A204.1 (cell line): ENCODE measurements around the gene XRCC3.
"Not testable (repeated sequence)": the region's sequence is repeated elsewhere in the genome, so short reads cannot be mapped to it uniquely, and the experiment has no call there.

ENCODE experiments used
- FAIRE-seq: peaks from 2 replicates; lab custom pipeline; 2012; peaks lifted over from hg19 to GRCh38; lab: Jason Lieb, UNC

Gene XRCC3

DNA sequence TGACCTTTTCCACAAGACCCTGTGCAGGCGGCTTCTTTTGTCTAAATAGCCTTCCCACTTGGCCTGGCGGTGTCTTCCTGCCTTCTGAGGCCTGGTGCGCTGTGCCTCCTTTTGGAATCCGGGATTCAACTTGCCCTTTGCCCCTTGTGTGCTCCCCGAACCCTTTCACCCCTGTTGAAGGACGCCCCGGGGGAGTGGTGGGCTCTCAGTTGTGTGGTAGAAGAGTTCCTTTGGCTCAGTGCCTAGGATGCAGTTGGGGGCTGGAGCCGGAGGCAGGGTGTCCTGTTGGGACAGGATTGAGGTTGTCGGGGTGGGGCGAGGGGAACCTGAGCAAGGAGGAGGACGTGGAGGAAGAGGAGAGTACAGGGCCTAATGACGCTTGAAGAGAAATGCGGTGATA, 51.7 kb downstream of the XRCC3 start:
- no peak for FAIRE-seq

DNA sequence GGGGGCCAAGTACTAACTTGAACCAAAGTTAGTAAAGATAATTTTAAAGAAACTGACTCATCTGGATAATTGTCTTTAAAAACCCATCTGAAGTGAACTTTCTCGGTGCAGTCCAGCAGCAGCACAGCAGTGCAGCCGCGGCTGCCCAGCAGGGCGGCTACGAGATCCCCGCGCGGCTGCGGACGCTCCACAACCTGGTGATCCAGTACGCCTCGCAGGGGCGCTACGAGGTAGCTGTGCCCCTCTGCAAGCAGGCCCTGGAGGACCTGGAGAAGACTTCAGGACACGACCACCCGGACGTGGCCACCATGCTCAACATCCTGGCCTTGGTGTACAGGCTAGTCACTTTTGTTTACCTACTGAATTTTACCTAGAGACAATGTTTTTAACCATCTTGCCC, 52.7 kb downstream of the XRCC3 start:
- FAIRE-seq = no peak

DNA sequence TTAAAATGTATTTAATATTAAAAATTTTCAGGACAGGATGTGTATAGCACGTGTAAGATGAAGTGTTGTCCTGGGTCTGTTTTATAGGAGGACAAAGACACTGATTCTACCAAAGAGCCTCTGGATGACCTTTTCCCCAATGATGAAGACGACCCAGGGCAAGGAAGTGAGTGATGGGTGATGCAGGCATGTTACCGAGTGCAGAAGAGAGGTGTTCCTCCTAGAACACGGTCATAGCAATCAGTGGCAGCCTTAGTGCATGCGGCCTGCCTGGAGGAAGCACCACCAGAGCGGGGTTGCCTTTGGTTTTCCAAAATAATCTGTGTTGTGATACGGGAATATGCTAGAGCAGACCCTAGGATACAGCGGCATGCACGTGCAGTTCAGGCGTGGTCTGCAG, 53.2 kb downstream of the XRCC3 start:
- no peak for FAIRE-seq

DNA sequence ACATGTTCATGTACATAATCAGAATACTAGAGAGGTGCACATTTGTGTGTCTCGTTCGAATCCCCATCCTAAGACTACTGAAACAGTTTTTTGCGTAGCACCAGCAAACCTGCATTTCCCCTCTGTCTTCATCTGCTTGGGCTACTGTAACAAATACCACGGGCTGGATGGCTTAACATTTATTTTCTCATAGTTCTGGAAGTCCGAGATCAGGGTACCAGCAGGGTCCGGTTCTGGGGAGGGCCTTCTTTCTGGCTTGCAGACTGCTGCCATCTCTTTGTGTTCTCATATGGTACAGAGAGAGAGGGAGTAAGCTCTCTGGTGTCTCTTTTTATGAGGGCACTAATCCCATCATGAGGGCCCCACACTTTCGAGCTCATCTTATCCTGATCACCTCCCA, 55.6 kb downstream of the XRCC3 start:
- no peak for FAIRE-seq

DNA sequence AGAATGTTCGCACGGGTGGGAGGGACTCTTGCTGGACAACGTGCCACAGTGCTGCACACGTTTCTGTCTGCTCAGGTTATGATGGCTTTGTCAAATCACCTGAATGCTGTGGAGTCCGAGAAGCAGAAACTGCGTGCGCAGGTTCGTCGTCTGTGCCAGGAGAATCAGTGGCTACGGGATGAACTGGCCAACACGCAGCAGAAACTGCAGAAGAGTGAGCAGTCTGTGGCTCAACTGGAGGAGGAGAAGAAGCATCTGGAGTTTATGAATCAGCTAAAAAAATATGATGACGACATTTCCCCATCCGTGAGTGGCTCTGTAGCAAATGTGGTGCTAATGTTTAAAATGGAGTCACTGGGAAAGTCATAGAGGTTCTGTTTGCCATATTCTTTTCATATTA, 57.8 kb downstream of the XRCC3 start:
- FAIRE-seq = no peak

DNA sequence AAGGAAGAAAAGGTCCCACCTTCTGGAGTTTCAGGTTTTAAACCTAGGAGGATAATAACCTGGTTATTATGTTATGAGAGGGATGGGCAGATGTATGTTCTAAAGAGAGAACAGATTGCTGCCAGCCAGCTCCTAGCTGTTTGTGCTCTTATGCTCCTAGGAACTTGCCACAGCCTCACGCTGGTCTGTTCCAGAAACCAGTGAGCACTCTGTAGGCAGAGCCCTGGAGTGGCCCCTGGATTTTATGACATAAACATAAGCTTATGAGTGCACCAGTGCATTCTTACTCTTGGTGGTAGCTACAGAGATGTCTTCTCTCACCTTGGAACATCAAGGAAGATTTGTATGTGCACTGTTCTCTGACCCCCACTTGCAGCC, 58.5 kb downstream of the XRCC3 start:
- FAIRE-seq = no peak

DNA sequence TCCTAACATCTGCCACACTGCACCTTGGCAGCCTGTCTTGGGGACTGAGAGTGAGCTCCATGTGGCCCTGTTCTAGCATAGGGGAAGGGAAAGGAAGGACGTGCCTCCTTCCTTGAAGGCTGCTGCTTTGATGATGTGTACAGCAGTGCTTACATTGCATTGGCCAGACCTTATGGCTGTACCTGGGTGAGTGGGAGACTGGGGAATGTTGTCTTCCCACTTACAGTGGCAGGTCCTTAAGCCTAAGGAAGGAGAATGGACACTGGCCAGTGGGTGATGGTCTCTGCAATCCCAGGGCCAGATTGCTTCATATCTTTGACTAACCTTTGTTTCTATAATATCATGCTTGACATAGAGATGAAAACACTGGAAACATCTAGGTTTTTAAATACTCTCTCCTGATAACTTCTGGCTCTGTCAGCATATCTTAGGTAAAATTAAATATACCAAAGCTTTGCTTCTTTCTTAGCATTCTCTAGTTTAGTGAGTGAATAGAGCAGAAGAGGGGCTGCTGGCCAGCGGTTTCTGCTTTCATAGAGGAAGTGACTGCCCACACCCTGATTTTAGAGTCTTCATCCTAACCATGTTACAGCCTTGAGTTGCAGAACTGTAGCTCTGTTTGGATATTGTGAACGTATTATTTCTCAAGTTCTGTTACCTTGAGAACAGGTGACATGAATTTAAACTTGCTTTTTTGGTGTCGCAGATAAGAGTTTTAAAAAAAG, 59.1 kb downstream of the XRCC3 start:
- no peak for FAIRE-seq

DNA sequence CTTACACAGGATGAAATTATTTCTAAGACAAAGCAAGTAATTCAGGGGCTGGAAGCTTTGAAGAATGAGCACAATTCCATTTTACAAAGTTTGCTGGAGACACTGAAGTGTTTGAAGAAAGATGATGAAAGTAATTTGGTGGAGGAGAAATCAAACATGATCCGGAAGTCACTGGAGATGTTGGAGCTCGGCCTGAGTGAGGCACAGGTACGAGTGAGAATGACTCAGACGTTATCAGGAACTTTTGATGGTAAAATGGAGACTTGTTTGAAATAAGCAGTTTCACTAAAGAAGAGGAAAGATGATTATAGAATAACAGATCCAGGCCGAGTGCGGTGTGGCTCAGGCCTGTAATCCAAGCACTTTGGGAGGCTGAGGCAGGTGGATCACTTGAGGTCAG, 60.6 kb downstream of the XRCC3 start:
- FAIRE-seq = no peak

DNA sequence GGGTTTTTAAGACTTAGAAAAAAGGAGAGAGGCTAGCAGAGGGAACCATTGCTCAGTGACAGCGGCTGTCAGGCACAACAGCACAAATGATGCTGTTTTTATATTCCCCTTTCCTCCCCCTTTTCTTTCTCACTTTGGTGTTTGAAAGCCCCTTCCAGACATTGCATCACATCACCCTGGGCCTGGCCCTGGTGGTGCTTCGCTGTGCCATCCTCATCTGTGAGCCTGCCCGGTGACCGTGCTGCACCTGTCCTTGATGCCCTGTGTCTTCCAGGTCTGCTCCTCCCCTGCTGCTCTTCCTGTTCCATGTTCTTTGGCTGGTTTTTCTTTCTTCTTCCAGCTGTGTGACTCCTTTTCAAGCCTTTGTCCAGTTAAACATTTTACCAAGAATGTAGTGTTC, 61.4 kb downstream of the XRCC3 start:
- FAIRE-seq = no peak

DNA sequence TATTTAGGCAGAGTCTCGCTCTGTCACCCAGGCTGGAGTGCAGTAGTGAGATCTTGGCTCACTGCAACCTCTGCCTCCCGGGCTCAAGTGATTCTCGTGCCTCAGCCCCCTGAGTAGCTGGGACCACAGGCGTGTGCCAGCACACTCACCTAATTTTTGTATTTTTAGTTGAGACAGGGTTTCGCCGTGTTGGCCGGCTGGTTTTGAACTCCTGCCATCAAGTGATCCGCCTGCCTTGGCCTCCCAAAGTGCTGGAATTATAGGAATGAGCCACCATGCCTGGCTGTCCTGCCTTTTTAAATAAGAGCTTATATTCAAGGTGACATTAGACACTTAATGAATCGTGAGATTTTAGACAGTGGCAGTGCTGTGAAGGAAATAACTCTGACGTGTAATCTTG, 61.9 kb downstream of the XRCC3 start:
- FAIRE-seq = not testable (repeated sequence)

DNA sequence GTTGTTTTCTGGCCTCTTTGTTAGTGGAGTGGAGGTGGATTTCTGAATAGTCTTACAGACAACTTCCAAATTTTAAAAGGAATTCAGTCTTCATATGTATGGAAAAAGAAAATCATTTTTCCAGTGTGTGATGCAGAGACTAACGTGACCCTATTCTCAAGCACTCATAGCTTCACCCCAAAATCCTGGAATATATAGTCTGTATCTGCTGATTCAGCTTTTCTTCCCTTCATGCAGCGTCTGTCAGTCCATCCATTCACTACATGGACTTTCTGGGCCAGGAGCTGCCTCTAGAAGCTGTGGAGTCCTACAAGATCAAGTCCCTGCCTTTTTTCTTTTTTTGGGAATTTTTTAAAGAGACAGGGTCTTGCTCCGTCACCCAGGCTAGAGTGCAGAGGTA, 62.4 kb downstream of the XRCC3 start:
- FAIRE-seq = no peak

DNA sequence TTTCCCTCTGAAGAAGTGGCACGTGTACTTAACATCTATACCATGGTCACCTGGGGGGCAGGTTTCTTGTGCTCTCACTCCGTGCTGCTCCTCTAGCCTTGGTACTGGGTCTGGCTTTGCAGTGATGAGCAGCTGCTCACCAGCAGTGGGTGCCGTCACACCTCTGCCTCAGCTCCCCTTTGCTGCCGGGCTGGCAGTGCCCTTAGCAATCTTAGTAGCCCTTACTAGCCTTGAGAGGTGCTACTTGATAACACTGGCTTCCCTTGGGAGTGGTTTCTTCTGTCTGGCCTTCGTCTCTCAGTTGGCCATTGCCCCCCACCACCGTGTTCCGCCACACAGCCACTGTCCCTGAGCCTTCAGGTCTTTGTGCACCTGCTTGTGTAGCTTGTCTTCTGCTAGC, 63.7 kb downstream of the XRCC3 start:
- FAIRE-seq = no peak

DNA sequence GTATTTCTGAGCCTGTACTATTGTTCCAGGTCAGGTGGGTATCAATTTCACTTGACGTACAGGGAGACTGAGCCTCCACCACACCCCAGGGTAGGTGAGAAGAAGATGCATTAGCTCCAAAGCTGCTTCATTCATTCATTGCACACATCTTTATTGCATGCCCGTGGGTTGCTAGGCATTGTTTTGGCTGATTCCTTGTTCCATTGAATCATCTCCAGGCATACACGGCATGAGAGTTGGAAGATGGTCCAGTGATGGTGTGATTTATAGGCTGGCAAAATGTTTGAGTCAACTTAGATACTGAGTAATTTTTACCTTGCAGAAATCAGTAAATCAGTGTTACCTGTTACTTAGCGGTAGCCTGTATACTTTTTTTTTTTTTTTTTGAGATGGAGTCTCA, 65.0 kb downstream of the XRCC3 start:
- no peak for FAIRE-seq

DNA sequence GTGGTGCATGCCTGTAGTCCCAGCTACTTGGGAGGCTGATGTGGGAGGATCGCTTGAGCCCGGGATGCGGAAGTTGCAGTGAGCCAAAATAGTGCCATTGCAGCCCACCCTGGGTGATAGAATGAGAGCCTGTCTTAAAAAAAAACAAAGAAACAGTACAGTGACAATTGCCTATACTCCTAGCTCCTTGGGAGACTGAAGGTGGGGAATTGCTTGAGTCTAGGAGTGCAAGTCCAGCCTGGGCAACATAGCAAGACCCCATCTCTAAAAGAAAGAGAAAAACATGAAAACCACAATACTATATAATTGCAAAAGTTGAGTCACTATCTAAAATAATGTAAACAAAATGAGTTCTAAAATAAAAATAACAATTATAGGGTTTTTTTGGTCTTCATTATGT, 66.2 kb downstream of the XRCC3 start:
- FAIRE-seq = no peak
